GM23338 (cell line): Measurements from ENCODE around the gene NADK.

ENCODE experiments used
- CREB1 ChIP-seq: fragments of 250-450 bp; sonication (Bioruptor Pico); IDR thresholded peaks from 2 replicates; pipeline ENCODE4 v1.5.0; 2020; ENCODE audit warnings: low read depth, mild to moderate bottlenecking, moderate library complexity
- CTCF ChIP-seq, 2 experiments: fragments of 200-600 bp in 1 of 2; sonication (generic) in 1 of 2; conservative IDR thresholded peaks; 2 replicates each; pipeline versions ENCODE4 v1.5.1 to v1.6.1; 2016 to 2017; ENCODE audit warnings: antibody characterized with exemption in 2 of 2, low read depth in 2 of 2, mild to moderate bottlenecking in 2 of 2, moderate library complexity in 1 of 2
- ETS1 ChIP-seq: IDR thresholded peaks from 2 replicates; pipeline ENCODE4 v1.6.1; 2016; ENCODE audit warnings: antibody characterized with exemption
- EZH2 ChIP-seq: fragments of 200-600 bp; sonication (generic); IDR thresholded peaks from one replicate; pipeline ENCODE4 v1.8.0; 2017; ENCODE audit warnings: antibody characterized with exemption, mild to moderate bottlenecking, low read depth; ENCODE audit not compliant: unreplicated experiment
- EZH2phosphoT487 ChIP-seq: fragments of 200-600 bp; sonication (generic); IDR thresholded peaks from one replicate; pipeline ENCODE4 v1.8.1; 2018; ENCODE audit warnings: antibody characterized with exemption; ENCODE audit not compliant: unreplicated experiment
- JUNB ChIP-seq: IDR thresholded peaks from one replicate; pipeline ENCODE4 v1.6.1; 2016; ENCODE audit warnings: antibody characterized with exemption; ENCODE audit not compliant: unreplicated experiment
- NANOG ChIP-seq: IDR thresholded peaks from 2 replicates; pipeline ENCODE4 v1.6.1; 2016; ENCODE audit warnings: antibody characterized with exemption, borderline replicate concordance
- POLR2AphosphoS5 ChIP-seq: IDR thresholded peaks from 2 replicates; pipeline ENCODE4 v1.6.1; 2016; ENCODE audit warnings: antibody characterized with exemption, low read depth
- REST ChIP-seq: IDR thresholded peaks from one replicate; pipeline ENCODE4 v1.6.1; 2018; ENCODE audit warnings: antibody characterized with exemption; ENCODE audit not compliant: unreplicated experiment
- STAT1 ChIP-seq: IDR thresholded peaks from one replicate; pipeline ENCODE4 v1.6.1; 2016; ENCODE audit warnings: antibody characterized with exemption; ENCODE audit not compliant: unreplicated experiment
- ZNF114 ChIP-seq: fragments of 250-450 bp; sonication (Bioruptor Pico); IDR thresholded peaks from 2 replicates; pipeline ENCODE4 v1.5.0; 2020; ENCODE audit warnings: mild to moderate bottlenecking, moderate library complexity
- ZNF331 ChIP-seq: fragments of 250-450 bp; sonication (Bioruptor Pico); IDR thresholded peaks from 2 replicates; pipeline ENCODE4 v1.5.0; 2020; ENCODE audit warnings: low read depth, mild to moderate bottlenecking, moderate library complexity
- ZNF462 ChIP-seq: fragments of 250-450 bp; sonication (Bioruptor Pico); IDR thresholded peaks from 2 replicates; pipeline ENCODE4 v1.5.0; 2020; ENCODE audit warnings: mild to moderate bottlenecking, moderate library complexity

- peak; percentile 70 to 83 for TF ChIP-seq CTCF (conservative IDR thresholded peaks at IDR 0.05; ENCODE audit: low read depth in 2 of 2)
- no peak for TF ChIP-seq JUNB
- TF ChIP-seq EZH2, result no peak
- TF ChIP-seq REST, result no peak
- TF ChIP-seq CREB1 (CRISPR knock-in tag), result no peak
- TF ChIP-seq POLR2AphosphoS5, result no peak; the same call in 1 of the 2 replicates
- no peak for TF ChIP-seq ZNF462 (CRISPR knock-in tag)
- no peak for TF ChIP-seq ETS1
- no peak for TF ChIP-seq EZH2phosphoT487
- no peak for TF ChIP-seq STAT1
- no peak for TF ChIP-seq ZNF331 (CRISPR knock-in tag)
- TF ChIP-seq ZNF114, result no peak
- TF ChIP-seq NANOG, result no peak
Observed at GRCh38 chr1:1788646-1789431, 10.6 kb upstream of the NADK start.
